ENCODE measurements around the gene SPTLC1.

The SPTLC1 gene

DNA sequence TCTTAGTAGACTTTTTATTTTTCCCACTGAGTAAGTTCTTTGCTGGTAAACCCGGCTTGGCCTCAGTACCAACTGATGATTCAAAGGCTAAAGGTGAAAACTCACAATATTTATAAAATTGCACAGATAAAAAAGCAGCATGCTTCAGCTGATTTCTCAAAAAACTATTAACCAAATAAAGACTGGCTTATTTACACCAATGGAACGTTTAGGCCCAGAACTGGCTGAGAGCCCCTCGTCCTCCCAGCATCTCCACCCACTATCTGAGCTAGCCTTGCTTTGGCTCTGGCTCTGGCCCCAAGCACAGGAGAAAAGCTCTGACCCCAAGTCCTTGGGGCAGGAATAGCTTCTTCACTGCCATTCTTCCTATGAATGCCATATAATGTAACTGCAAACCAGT, 68.5 kb downstream of the SPTLC1 start:
- DNase-seq (ENCODE audit: low spot score): no peak
- TF ChIP-seq CTCF (IDR thresholded peaks at IDR 0.05; ENCODE audit: extremely low read depth, missing control alignments): no peak

DNA sequence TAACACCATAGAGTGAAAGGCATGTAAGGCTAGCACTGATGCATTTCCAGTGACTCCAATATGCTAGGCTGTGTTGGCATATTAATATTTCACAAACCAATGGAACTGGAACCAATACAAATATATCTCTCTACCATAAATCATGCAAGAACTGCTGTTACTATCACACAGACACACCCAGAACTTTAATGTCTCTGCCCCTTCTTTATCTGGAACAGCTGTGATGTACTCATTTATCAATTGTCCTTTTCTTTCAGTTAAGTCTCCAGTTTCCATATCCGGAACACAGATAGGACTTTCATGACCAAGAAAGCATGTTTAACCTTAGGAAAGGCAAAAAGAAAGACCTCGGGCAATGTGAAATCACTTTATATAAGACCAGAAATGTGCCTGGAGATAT, 70.3 kb downstream of the SPTLC1 start:
- no peak for TF ChIP-seq CTCF (IDR thresholded peaks at IDR 0.05; ENCODE audit: extremely low read depth, missing control alignments)
- no peak for DNase-seq (ENCODE audit: low spot score)

GRCh38 chr9:92043002-92043401, 72.2 kb downstream of the SPTLC1 start:
- DNase-seq (ENCODE audit: low spot score): no peak
- TF ChIP-seq CTCF (IDR thresholded peaks at IDR 0.05; ENCODE audit: extremely low read depth, missing control alignments): no peak

DNA sequence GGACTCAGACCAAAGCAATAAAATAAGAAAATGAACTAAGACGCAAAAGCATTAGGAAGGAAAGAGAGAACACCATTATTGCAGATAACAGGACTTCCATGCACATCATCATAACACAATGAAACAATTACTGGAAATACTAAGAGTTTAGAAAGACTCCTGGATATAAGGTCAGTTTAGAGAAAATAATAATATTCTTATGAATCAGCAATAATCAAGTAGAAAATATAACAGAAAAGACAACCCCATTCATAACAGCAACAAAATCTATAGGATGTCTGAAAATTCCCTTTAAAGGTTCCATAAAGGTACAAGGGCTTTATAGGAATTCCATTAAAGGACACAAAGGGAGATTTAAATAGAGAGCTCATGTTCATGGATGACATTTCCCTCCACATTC, 73.0 kb downstream of the SPTLC1 start:
- no peak for DNase-seq (ENCODE audit: low spot score)
- no peak for TF ChIP-seq CTCF (IDR thresholded peaks at IDR 0.05; ENCODE audit: extremely low read depth, missing control alignments)

GRCh38 chr9:92036756-92037155, 78.5 kb downstream of the SPTLC1 start:
- no peak for TF ChIP-seq CTCF (IDR thresholded peaks at IDR 0.05; ENCODE audit: extremely low read depth, missing control alignments)
- DNase-seq (ENCODE audit: low spot score): no peak

GRCh38 chr9:92036411-92036746, 78.8 kb downstream of the SPTLC1 start:
- no peak for TF ChIP-seq CTCF (IDR thresholded peaks at IDR 0.05; ENCODE audit: extremely low read depth, missing control alignments)
- no peak for DNase-seq (ENCODE audit: low spot score)

- no peak for TF ChIP-seq CTCF (IDR thresholded peaks at IDR 0.05; ENCODE audit: extremely low read depth, missing control alignments)
- no peak for DNase-seq (ENCODE audit: low spot score)
Observed at GRCh38 chr9:92035687-92036410, 79.4 kb downstream of the SPTLC1 start.

All from GM20000 (cell line).